ENCODE results near the gene GAS7.
A peak's percentile ranks its signal among the peaks of the same experiment; 100 is the strongest.

GAS7 gene

GRCh38 chr17:10171581-10171981 is 26.8 kb downstream of the GAS7 start:
- peak; percentile 19 for DNase-seq (ENCODE audit: low spot score)

- no peak for DNase-seq (ENCODE audit: low spot score)
Measured at GRCh38 chr17:10171122-10171571, 27.3 kb downstream of the GAS7 start.

GRCh38 chr17:10170233-10170632 is 28.2 kb downstream of the GAS7 start:
- DNase-seq (ENCODE audit: low spot score) = no peak

GRCh38 chr17:10169290-10169689 is 29.1 kb downstream of the GAS7 start:
- DNase-seq (ENCODE audit: low spot score) = no peak

- no peak for DNase-seq (ENCODE audit: low spot score)
Measured at GRCh38 chr17:10166176-10166935, 32.0 kb downstream of the GAS7 start.

- DNase-seq (ENCODE audit: low spot score) = no peak
Measured at GRCh38 chr17:10162096-10162495, 36.3 kb downstream of the GAS7 start.

GRCh38 chr17:10161386-10161785 is 37.0 kb downstream of the GAS7 start:
- no peak for DNase-seq (ENCODE audit: low spot score)

- DNase-seq (ENCODE audit: low spot score) = no peak
Measured at GRCh38 chr17:10156948-10157607, 41.3 kb downstream of the GAS7 start.

- DNase-seq (ENCODE audit: low spot score) = no peak
Measured at GRCh38 chr17:10156599-10156947, 41.8 kb downstream of the GAS7 start.

GRCh38 chr17:10156077-10156435 is 42.4 kb downstream of the GAS7 start:
- DNase-seq (ENCODE audit: low spot score) = no peak

GRCh38 chr17:10155371-10156076 is 42.9 kb downstream of the GAS7 start:
- no peak for DNase-seq (ENCODE audit: low spot score)

GRCh38 chr17:10151667-10152496 is 46.5 kb downstream of the GAS7 start:
- no peak for DNase-seq (ENCODE audit: low spot score)

- peak; percentile 43 for DNase-seq (ENCODE audit: low spot score)
Measured at GRCh38 chr17:10149573-10150399, 48.6 kb downstream of the GAS7 start.

GRCh38 chr17:10147761-10148415 is 50.5 kb downstream of the GAS7 start:
- DNase-seq (ENCODE audit: low spot score) = no peak

GRCh38 chr17:10147040-10147439 is 51.4 kb downstream of the GAS7 start:
- no peak for DNase-seq (ENCODE audit: low spot score)

GRCh38 chr17:10144982-10145381 is 53.4 kb downstream of the GAS7 start:
- DNase-seq (ENCODE audit: low spot score) = no peak

GRCh38 chr17:10144456-10144855 is 54.0 kb downstream of the GAS7 start:
- DNase-seq (ENCODE audit: low spot score) = no peak

- no peak for DNase-seq (ENCODE audit: low spot score)
Measured at GRCh38 chr17:10141436-10141835, 57.0 kb downstream of the GAS7 start.

GRCh38 chr17:10139577-10139976 is 58.8 kb downstream of the GAS7 start:
- DNase-seq (ENCODE audit: low spot score) = no peak

GRCh38 chr17:10136258-10136981 is 62.0 kb downstream of the GAS7 start:
- no peak for DNase-seq (ENCODE audit: low spot score)

Measured in activated CD4-positive, alpha-beta T cell treated with anti-CD3 and anti-CD28 coated beads, Interleukin-2, Interleukin-4, amounts not matched to agents 100 ng/mL and 50 ng/mL, durations not matched to agents 16 hours and 8 hours (primary cell).